Activated T-cell treated with anti-CD3 and anti-CD28 coated beads, Interleukin-2, amount 50 U/mL, for 72 hours (primary cell): Measurements from ENCODE around the gene OR10H5. TPM values are rescaled to one million over a fixed set of nuclear protein-coding genes. Genes with fewer than 3 reads are reported as not detected.
"Not testable (repeated sequence)": the region's sequence is repeated elsewhere in the genome, so short reads cannot be mapped to it uniquely, and the experiment has no call there.

Experiments used
- ATAC-seq, 2 donors: fragments of 150-1000 bp; cut with Tn5 transposase; replicated peaks in 1 of 2; 2 replicates each; pipeline ENCODE4 v1.10.0; 2021; ENCODE audit warnings: moderate library complexity in 2 of 2, mild to moderate bottlenecking in 1 of 2
- DNase-seq, 2 donors: peaks; one replicate each; pipeline ENCODE4 v3.0.0; 2021 to 2022; ENCODE audit warnings: mixed read lengths in 1 of 2
- H3K27ac Mint-ChIP-seq: one replicate; pipeline ENCODE4 v1.8.0; 2022; ENCODE audit warnings: mild to moderate bottlenecking, moderate library complexity, mixed read lengths
- H3K27me3 Mint-ChIP-seq: one replicate; pipeline ENCODE4 v1.8.0; 2022; ENCODE audit warnings: low read depth, mixed read lengths
- H3K36me3 Mint-ChIP-seq, 2 donors: one replicate each; pipeline ENCODE4 v1.8.0; 2022; ENCODE audit warnings: mixed read lengths in 2 of 2, mild to moderate bottlenecking in 1 of 2; ENCODE audit not compliant: insufficient read depth in 2 of 2
- H3K4me1 Mint-ChIP-seq: one replicate; pipeline ENCODE4 v1.8.0; 2022; ENCODE audit warnings: low read depth, mixed read lengths
- H3K4me3 Mint-ChIP-seq, 2 donors: one replicate each; pipeline ENCODE4 v1.8.0; 2022; ENCODE audit warnings: mild to moderate bottlenecking in 2 of 2, mixed read lengths in 2 of 2, moderate library complexity in 2 of 2
- H3K9me3 Mint-ChIP-seq, 2 donors: one replicate each; pipeline ENCODE4 v1.8.0; 2022; ENCODE audit warnings: mixed read lengths in 2 of 2
- total RNA-seq, 2 donors: library from RNA; stranded (reverse); gene quantifications; one replicate each; pipeline ENCODE4 v1.2.3, GENCODE V29; 2022

Gene OR10H5
- total RNA-seq, 2 donors from 2014 or later: not detected

DNA sequence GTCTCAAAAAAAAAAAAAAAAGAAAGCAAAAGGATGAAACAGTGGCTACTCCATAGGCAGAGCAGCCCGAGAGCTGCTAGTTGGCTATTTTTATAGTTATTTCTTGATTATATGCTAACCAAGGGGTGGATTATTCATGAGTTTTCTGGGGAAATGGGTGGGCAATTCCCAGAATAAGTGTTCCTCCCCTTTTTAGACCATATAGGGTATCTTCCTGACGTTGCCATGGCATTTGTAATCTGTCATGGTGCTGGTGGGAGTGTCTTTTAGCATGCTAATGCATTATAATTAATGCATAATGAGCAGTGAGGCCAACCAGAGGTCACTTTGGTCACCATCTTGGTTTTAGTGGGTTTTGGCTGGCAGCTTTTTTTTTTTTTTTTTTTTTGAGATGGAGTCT is 53.4 kb downstream of the OR10H5 start:
- Mint-ChIP-seq H3K27me3 (no peaks in the 10 kb centered on the region), H3K36me3 (peaks cover 1 to 2% of the 10 kb centered on the region in 2 donors), H3K4me1 (peaks cover 39% of the 10 kb centered on the region), H3K27ac (no peak overlapping the region), H3K9me3 (no peaks in the 10 kb centered on the region), H3K4me3 (no peak overlapping the region)
- ATAC-seq (no peak), DNase-seq (no peak)

DNA sequence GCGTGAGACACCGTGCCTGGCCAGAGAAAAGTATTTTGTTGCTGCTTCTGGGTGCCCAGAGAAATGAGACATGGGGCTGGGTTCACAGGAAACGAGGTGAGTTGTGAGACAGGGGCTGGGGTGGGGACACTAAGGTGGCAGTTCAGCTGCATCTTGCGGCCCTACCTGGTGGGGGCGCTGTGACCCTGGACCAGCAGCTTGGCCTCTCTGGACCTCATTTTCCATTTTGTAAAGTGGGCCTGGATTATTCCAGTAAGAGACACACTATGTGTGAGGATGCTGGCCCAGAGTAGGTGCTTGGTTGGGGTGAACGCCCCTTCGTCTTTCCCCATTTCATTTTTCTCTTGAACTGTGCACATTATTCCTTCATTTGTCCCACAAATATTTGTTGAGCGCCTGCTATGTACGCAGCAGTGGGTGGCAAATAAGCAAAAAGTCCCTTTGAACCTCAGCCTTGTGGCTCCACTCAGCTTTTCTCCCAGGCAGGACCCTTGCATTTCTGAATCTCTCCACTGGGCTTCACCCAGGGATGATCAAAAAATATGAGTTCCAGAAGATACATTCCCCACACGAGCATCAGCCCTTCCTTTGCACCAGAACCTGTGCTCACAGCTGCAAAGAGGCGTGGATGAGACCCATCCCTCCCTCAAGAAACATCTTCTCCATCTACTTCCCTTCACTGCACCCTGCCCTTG is 54.6 kb downstream of the OR10H5 start:
- H3K27ac Mint-ChIP-seq: no peak overlapping the region
- no peak for ATAC-seq
- peak; percentile 18 to 42 for DNase-seq

DNA sequence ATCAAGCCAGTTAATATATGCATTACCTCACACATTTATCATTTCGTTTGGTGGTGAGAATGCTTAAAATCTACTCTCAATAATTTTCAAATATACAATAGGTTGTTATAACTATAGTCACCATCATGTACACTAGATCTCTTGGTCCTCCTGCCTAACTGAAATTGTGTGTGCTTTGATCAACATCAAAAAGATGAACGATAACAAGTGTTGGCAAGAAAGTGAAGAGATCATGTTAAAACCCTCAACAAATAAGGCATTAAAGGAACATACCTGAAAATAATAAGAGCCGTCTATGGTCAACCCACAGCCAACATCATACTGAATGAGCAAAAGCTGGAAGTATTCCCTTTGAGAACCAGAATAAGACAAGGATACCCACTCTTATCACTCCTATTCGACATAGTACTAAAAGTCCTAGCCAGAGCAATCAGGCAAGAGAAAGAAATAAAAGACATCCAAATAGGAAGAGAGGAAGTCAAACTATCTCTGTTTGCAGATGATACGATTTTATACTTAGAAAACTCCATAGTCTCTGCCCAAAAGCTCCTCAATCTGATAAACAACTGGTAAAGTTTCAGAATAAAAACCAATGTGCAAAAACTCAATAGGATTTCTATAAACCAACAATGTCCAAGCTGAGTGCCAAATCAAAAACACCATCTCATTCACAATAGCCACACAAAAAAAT is 55.9 kb downstream of the OR10H5 start:
- Mint-ChIP-seq H3K27ac (no peak overlapping the region), H3K27me3 (no peaks in the 10 kb centered on the region), H3K36me3 (no peaks in the 10 kb centered on the region), H3K4me3 (peak overlapping the region in 1 of 2 donors; percentile 34), H3K9me3 (no peaks in the 10 kb centered on the region), H3K4me1 (peaks cover 27% of the 10 kb centered on the region)
- no peak for DNase-seq
- no peak for ATAC-seq

More for the DNA sequence above, 54.6 kb downstream of the OR10H5 start:
- Mint-ChIP-seq H3K4me3 (no peak overlapping the region), H3K4me1 (peaks cover 34% of the 10 kb centered on the region), H3K36me3 (no peaks in the 10 kb centered on the region), H3K9me3 (no peaks in the 10 kb centered on the region), H3K27me3 (no peaks in the 10 kb centered on the region)

DNA sequence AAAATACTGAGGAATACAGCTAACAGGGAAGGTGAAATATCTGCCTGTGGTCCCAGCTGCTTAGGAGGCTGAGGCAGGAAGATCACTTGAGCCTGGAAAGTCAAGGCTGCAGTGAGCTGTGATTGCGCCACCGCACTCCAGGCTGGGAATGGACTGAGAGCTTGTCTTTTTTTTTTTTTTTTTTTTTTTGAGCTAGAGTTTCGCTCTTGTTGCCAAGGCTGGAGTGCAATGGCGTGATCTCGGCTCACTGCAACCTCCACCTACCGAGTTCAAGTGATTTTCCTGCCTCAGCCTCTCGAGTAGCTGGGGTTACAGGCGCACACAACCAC is 56.4 kb downstream of the OR10H5 start:
- peaks cover 27% of the 10 kb centered on the region for H3K4me1 Mint-ChIP-seq
- H3K9me3 Mint-ChIP-seq, H3K27me3 Mint-ChIP-seq, H3K4me3 Mint-ChIP-seq, H3K36me3 Mint-ChIP-seq, ATAC-seq, H3K27ac Mint-ChIP-seq, DNase-seq: not testable (repeated sequence)

DNA sequence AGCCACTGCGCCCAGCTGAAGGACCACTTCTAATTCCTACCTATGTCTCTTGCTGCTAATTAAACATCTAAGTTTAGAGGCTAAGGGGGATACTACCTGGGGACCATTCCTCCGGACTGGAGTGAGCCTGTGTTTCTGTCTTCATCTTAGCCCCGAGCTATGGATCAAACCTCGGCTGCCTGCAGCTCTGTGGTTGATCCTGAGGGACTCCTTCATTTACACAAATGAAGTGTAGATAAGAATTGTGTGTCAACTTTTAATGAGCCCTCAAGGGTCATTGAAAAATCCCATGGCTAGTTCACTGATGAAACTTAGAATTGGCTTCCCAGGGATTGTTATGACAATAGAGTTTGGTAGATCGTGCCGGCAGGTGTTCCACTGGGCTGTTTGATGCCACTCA is 59.5 kb downstream of the OR10H5 start:
- Mint-ChIP-seq H3K4me1 (peaks cover 22% of the 10 kb centered on the region), H3K27ac (no peak overlapping the region), H3K36me3 (no peaks in the 10 kb centered on the region), H3K4me3 (no peak overlapping the region), H3K27me3 (no peaks in the 10 kb centered on the region), H3K9me3 (no peaks in the 10 kb centered on the region)
- DNase-seq: no peak
- no peak for ATAC-seq

DNA sequence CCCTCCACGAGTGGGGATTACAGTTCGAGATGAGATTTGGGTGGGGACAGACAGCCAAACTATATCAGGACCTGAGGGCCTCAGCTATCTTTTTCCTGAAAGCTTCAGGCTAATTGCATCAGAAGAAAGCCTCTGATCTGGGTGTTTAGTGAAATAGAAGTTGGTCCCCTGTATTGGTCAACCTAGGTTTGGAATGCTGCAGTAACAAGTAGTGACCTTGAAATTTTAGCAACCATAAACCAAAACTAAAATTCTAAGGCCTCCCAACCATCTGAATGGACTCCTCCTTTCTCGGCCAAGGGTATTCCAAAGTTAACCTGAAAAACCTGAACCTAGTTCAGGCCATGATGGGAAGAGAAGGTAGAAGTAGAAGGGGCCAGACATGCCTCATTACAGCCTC is 62.9 kb downstream of the OR10H5 start:
- no peaks in the 10 kb centered on the region for H3K9me3 Mint-ChIP-seq
- no peaks in the 10 kb centered on the region for H3K27me3 Mint-ChIP-seq
- H3K4me3 Mint-ChIP-seq: no peak overlapping the region
- H3K4me1 Mint-ChIP-seq: peaks cover under 1% of the 10 kb centered on the region
- ATAC-seq: no peak
- no peak overlapping the region for H3K27ac Mint-ChIP-seq
- no peaks in the 10 kb centered on the region for H3K36me3 Mint-ChIP-seq
- no peak for DNase-seq

Other genes starting within 250 kb of the OR10H5 start
- gene CYP4F8, start 172.4 kb upstream of the OR10H5 start, total RNA-seq: not detected
- 1 to 10 TPM in 1 of 2 donors, under 1 TPM in 1; 0.30 to 1.7 TPM for gene CYP4F3, start 146.8 kb upstream of the OR10H5 start, total RNA-seq
- gene CYP4F12, start 114.6 kb upstream of the OR10H5 start, total RNA-seq: under 1 TPM in 1 of 2 donors, not detected in 1; 0.16 TPM
- not detected for gene OR10H2, start 59.6 kb upstream of the OR10H5 start, total RNA-seq
- gene OR10H3, start 49.7 kb upstream of the OR10H5 start, total RNA-seq: not detected
- gene OR10H1, start 28.0 kb downstream of the OR10H5 start, total RNA-seq: under 1 TPM in 1 of 2 donors, not detected in 1; 0.07 TPM
- gene CYP4F2, start 110.4 kb downstream of the OR10H5 start, total RNA-seq: under 1 TPM in 1 of 2 donors, not detected in 1; 0.19 TPM
- gene CYP4F11, start 146.9 kb downstream of the OR10H5 start, total RNA-seq: not detected
- gene OR10H4, start 161.3 kb downstream of the OR10H5 start, total RNA-seq: not detected